ENCODE results near the gene ROR1. TPM values are rescaled to one million over a fixed set of nuclear protein-coding genes. Genes with fewer than 3 reads are reported as not detected.

ROR1 gene
- total and polyA plus RNA-seq, 2 of the 4 experiments (the other 2 are of a cell fraction): 4.4 to 10.0 TPM

GRCh38 chr1:63906047-63906704 lies 132.4 kb downstream of the ROR1 start:
- Histone ChIP-seq H2AK9ac (replicated peaks; ENCODE audit: low read depth, low read length, poor library complexity) (no peak overlapping the region), H2BK120ac (ENCODE audit: low read depth, low read length) (no peak overlapping the region), H2AK5ac (ENCODE audit: low read depth, low read length) (no peak overlapping the region), H2BK5ac (ENCODE audit: low read depth, low read length, poor library complexity, severe bottlenecking) (no peak overlapping the region), H3K4me1 (ENCODE audit: control insufficient read depth, insufficient read depth, low read length) (peaks cover 2% of the 10 kb centered on the region; the same call in 1 of the 2 replicates), H3K9me3 (ENCODE audit: control insufficient read depth, insufficient read depth, low read length) (no peaks in the 10 kb centered on the region), H4K5ac (ENCODE audit: low read depth, low read length) (no peak overlapping the region), H4K8ac (ENCODE audit: low read depth in 2 of 2, low read length in 2 of 2) (no peak overlapping the region), H3K27me3 (ENCODE audit: control insufficient read depth, insufficient read depth, low read length) (no peaks in the 10 kb centered on the region), H2BK20ac (ENCODE audit: low read depth, low read length) (no peak overlapping the region), H3K4ac (ENCODE audit: low read depth, low read length) (no peak overlapping the region), H3K79me1 (ENCODE audit: low read depth in 1 of 2, low read length in 2 of 2) (no peaks in the 10 kb centered on the region), H4K20me1 (ENCODE audit: insufficient read depth, low read length) (no peaks in the 10 kb centered on the region), H3K56ac (ENCODE audit: extremely low read depth, insufficient read depth, low read length) (no peak overlapping the region), H3K9me1 (ENCODE audit: insufficient read depth, low read length) (peaks cover 4% of the 10 kb centered on the region; the same call in 1 of the 2 replicates), H4K91ac (ENCODE audit: insufficient read depth, low read depth, low read length) (no peak overlapping the region), H2BK15ac (ENCODE audit: low read depth, low read length) (no peak overlapping the region), H3K9ac (ENCODE audit: low read depth, low read length) (no peak overlapping the region), H3K4me3 (ENCODE audit: insufficient read depth, low read depth, low read length) (no peak overlapping the region), H3K27ac (ENCODE audit: insufficient read depth, low read length) (no peak overlapping the region), H3K4me2 (ENCODE audit: low read depth, low read length) (peak overlapping the region; percentile 39; the same call in 1 of the 2 replicates), H3K36me3 (ENCODE audit: control insufficient read depth, insufficient read depth, low read length) (no peaks in the 10 kb centered on the region), H3K14ac (replicated peaks; ENCODE audit: low read depth, low read length) (no peak overlapping the region), H2AFZ (replicated peaks; ENCODE audit: low read length, poor library complexity) (no peak overlapping the region), H3K23ac (ENCODE audit: low read depth, low read length) (no peak overlapping the region), H3K18ac (ENCODE audit: low read depth, low read length) (no peak overlapping the region)
- dilution Hi-C loops (cut with HindIII; ENCODE audit: low sequenced_read_pairs, unreplicated experiment) (no loop called here), intact Hi-C loops (cut with micrococcal nuclease) (no loop called here), in situ Hi-C loops (cut with MboI; ENCODE audit: low sequenced_read_pairs) (no loop called here)
- no peak for ATAC-seq (ENCODE audit: low read depth)
- ChIA-PET CTCF (no interaction called here), POLR2A (ENCODE audit: unreplicated experiment) (no interaction called here)
- DNase-seq: no peak
- WGBS, 2 experiments (ENCODE audit: extremely low coverage in 2 of 2, insufficient read length in 1 of 2): 50% methylated on average over 3 of the region's 8 CpGs; no CpG with 5 or more reads in 1 of the 2 experiments
- TF ChIP-seq ELK1 (IDR thresholded peaks at IDR 0.05; ENCODE audit: borderline replicate concordance, low read depth, low read length) (no peak), POLR2A (IDR thresholded peaks at IDR 0.05; ENCODE audit: low read depth, low read length) (no peak), SMC3 (IDR thresholded peaks at IDR 0.05; ENCODE audit: low read depth, low read length) (no peak), RFX5 (IDR thresholded peaks at IDR 0.05; ENCODE audit: low read depth, low read length) (no peak), CTCF (conservative IDR thresholded peaks at IDR 0.05; ENCODE audit: low read depth, low read length) (no peak), RAD21 (IDR thresholded peaks at IDR 0.05; ENCODE audit: low read length) (no peak), RCOR1 (IDR thresholded peaks at IDR 0.05; ENCODE audit: insufficient replicate concordance, low read length) (no peak), CHD1 (IDR thresholded peaks at IDR 0.05; ENCODE audit: low read depth, low read length) (no peak), USF2 (IDR thresholded peaks at IDR 0.05; ENCODE audit: low read depth, low read length) (no peak), CEBPB (IDR thresholded peaks at IDR 0.05; ENCODE audit: low read depth, low read length) (no peak), MAZ (IDR thresholded peaks at IDR 0.05; ENCODE audit: borderline replicate concordance, low read depth, low read length) (no peak), MXI1 (IDR thresholded peaks at IDR 0.05; ENCODE audit: borderline replicate concordance, low read depth, low read length) (no peak)
- BruUV-seq (replicated peaks): no TSS peak
